Measurements from ENCODE around the gene SRCIN1.

DNA sequence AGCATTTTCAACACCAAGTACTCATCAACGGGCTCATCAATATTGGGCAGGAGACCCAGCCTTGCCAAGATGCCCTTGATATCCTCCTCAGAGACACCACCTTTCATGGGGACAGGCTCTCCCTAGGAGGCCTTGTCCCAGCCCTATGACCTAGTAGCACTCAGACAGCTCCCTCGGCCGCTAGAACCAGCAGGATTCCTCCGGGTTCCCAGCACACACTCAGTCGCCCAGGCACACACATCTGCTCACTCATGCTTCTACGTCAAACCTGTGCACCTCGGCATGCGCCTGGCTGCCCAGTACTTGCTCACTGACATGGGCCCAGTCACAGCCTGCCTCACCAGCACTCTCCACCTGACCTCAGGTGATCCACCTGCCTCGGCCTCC is 17.0 kb downstream of the SRCIN1 start:
- TF ChIP-seq, protein P1, sequence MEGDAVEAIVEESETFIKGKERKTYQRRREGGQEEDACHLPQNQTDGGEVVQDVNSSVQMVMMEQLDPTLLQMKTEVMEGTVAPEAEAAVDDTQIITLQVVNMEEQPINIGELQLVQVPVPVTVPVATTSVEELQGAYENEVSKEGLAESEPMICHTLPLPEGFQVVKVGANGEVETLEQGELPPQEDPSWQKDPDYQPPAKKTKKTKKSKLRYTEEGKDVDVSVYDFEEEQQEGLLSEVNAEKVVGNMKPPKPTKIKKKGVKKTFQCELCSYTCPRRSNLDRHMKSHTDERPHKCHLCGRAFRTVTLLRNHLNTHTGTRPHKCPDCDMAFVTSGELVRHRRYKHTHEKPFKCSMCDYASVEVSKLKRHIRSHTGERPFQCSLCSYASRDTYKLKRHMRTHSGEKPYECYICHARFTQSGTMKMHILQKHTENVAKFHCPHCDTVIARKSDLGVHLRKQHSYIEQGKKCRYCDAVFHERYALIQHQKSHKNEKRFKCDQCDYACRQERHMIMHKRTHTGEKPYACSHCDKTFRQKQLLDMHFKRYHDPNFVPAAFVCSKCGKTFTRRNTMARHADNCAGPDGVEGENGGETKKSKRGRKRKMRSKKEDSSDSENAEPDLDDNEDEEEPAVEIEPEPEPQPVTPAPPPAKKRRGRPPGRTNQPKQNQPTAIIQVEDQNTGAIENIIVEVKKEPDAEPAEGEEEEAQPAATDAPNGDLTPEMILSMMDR (IDR thresholded peaks at IDR 0.05), result no peak
- TF ChIP-seq POLR2A (IDR thresholded peaks at IDR 0.05), result no peak
